Pancreas (tissue), 10 donors: ENCODE results near the gene TDP1. TPM values are rescaled to one million over a fixed set of nuclear protein-coding genes. Genes with fewer than 3 reads are reported as not detected.
"Not testable (repeated sequence)": the region's sequence is repeated elsewhere in the genome, so short reads cannot be mapped to it uniquely, and the experiment has no call there.

Source experiments
- ATAC-seq, 4 donors: fragments of 200-7000 bp; cut with Tn5 transposase; one replicate each; pipeline versions ENCODE4 v1.8.0 to v1.9.1; 2020; ENCODE audit warnings: mild to moderate bottlenecking in 4 of 4, moderate library complexity in 4 of 4
- DNase-seq, 6 donors: peaks; one replicate each; pipeline ENCODE4 v3.0.0-alpha.2; 2020
- FAIRE-seq: peaks from 2 replicates; lab custom pipeline; 2012; peaks lifted over from hg19 to GRCh38; lab: Jason Lieb, UNC
- H3K27ac ChIP-seq, 4 donors: fragments of 200-600 bp; sonication (generic); 1 replicate in 3 of 4; 2 replicates in 1 of 4; pipeline versions ENCODE4 v1.5.0 to v1.8.0; 2020
- H3K27me3 ChIP-seq, 4 donors: fragments of 200-600 bp; one replicate each; pipeline ENCODE4 v1.8.0; 2021
- H3K36me3 ChIP-seq, 3 donors: fragments of 200-600 bp; sonication (generic) in 1 of 3; one replicate each; pipeline versions ENCODE4 v1.5.0 to v1.8.0; 2020 to 2021
- H3K4me1 ChIP-seq, 3 donors: fragments of 200-600 bp; one replicate each; pipeline ENCODE4 v1.8.0; 2021
- H3K4me3 ChIP-seq, 4 donors: fragments of 200-600 bp; sonication (generic) in 2 of 4; one replicate each; pipeline versions ENCODE4 v1.5.0 to v1.8.0; 2020 to 2021
- H3K9me3 ChIP-seq, 4 donors: fragments of 200-600 bp; one replicate each; pipeline ENCODE4 v1.8.0; 2021
- CTCF ChIP-seq, 4 donors: fragments of 200-600 bp; sonication (generic) in 3 of 4; IDR thresholded peaks; one replicate each; pipeline versions ENCODE4 v1.5.0 to v1.8.0; 2021; ENCODE audit warnings: antibody characterized with exemption in 4 of 4
- WGBS, 2 donors: extraction: QIAGEN DNeasy Blood & Tissue Kit; methylation state at CpG; one replicate each; pipeline ENCODE4 v1.1.7; 2013; 5-methylcytosine and 5-hydroxymethylcytosine counted together
- intact Hi-C, 3 donors: fragments of 100-400 bp; cut with DNase I; formaldehyde crosslinking; loops; one replicate each; pipeline versions ENCODE4 v1.11.1 to v1.14.2; 2022
- polyA plus RNA-seq, 2 donors: library from polyadenylated mRNA; stranded (reverse); fragments of 200-250 nt; gene quantifications; one replicate each; pipeline ENCODE4 v1.2.3, GENCODE V29; 2013
- total RNA-seq, 6 donors: library from RNA; stranded (reverse); fragmentation: NEBNext Ultra II Directional in 4 of 6; extraction: Animal tissue kit (Norgen Biotek cat#: 25700) in 4 of 6; gene quantifications; one replicate each; pipeline versions ENCODE4 v1.2.1 to v1.2.4, GENCODE V29; 2021 to 2023
- donor health status: healthy with polysubstance abuse.
- donor health status: DM: no; HTN: no; CAD: no; lungs with moderate emphysema.
- donor health status: DM: no; HTN: no; CAD: no.
- donor health status: control.
- donor health status: control.
- donor health status: Bipolar disorder and iron deficiency.
- donor health status: DM: yes; HTN: yes; CAD: no.
- donor health status: DM: no; HTN: no; CAD: no.
- donor health status: DM: no; HTN: no; CAD: no.
- donor health status: DM: yes; HTN: yes; CAD: no.

The TDP1 gene
- total and polyA plus RNA-seq, 8 donors, result 2.2 to 9.5 (median 5.8) TPM

GRCh38 chr14:90019824-90020523, 64.2 kb downstream of the TDP1 start:
- no peaks in the 10 kb centered on the region for H3K4me1 ChIP-seq
- WGBS, 2 donors, result 91 to 93% methylated on average over 10 of the region's 11 CpGs
- no peak for DNase-seq
- intact Hi-C loops, result no loop called here
- H3K27me3 ChIP-seq, result no peaks in the 10 kb centered on the region
- H3K9me3 ChIP-seq, result no peaks in the 10 kb centered on the region
- no peak for FAIRE-seq
- peaks cover 0 to 12% (median 0%) of the 10 kb centered on the region in 3 donors for H3K36me3 ChIP-seq
- no peak overlapping the region for H3K4me3 ChIP-seq
- ATAC-seq, result no peak
- no peak overlapping the region for H3K27ac ChIP-seq
- TF ChIP-seq CTCF (IDR thresholded peaks at IDR 0.05), result no peak

GRCh38 chr14:90023176-90023896, 67.6 kb downstream of the TDP1 start:
- Histone ChIP-seq H3K36me3 (peaks cover 0 to 12% (median 0%) of the 10 kb centered on the region in 3 donors), H3K9me3 (no peaks in the 10 kb centered on the region), H3K4me1 (no peaks in the 10 kb centered on the region), H3K27me3 (no peaks in the 10 kb centered on the region), H3K4me3 (no peak overlapping the region), H3K27ac (no peak overlapping the region)
- no peak for TF ChIP-seq CTCF (IDR thresholded peaks at IDR 0.05)
- WGBS, 2 donors, result 76 to 79% methylated on average over 7 of the region's 7 CpGs
- no peak for ATAC-seq
- no peak for DNase-seq
- intact Hi-C loops, result no loop called here
- no peak for FAIRE-seq

- Histone ChIP-seq H3K4me1 (no peaks in the 10 kb centered on the region), H3K9me3 (no peaks in the 10 kb centered on the region), H3K27me3 (no peaks in the 10 kb centered on the region), H3K4me3 (no peak overlapping the region), H3K36me3 (peaks cover 0 to 8% (median 0%) of the 10 kb centered on the region in 3 donors), H3K27ac (no peak overlapping the region)
- no peak for DNase-seq
- intact Hi-C loops, result no loop called here
- no peak for TF ChIP-seq CTCF (IDR thresholded peaks at IDR 0.05)
- ATAC-seq, result no peak
- FAIRE-seq, result no peak
- 88 to 90% methylated on average over 3 of the region's 3 CpGs for WGBS, 2 donors
Observed at GRCh38 chr14:90024910-90025309, 69.2 kb downstream of the TDP1 start.

GRCh38 chr14:90026608-90027007, 70.9 kb downstream of the TDP1 start:
- FAIRE-seq, H3K27me3 ChIP-seq, intact Hi-C loops, ATAC-seq, H3K36me3 ChIP-seq, DNase-seq, H3K4me3 ChIP-seq, H3K9me3 ChIP-seq, H3K4me1 ChIP-seq, H3K27ac ChIP-seq: not testable (repeated sequence)
- WGBS, 2 donors, result 93 to 98% methylated on average over 4 of the region's 4 CpGs

GRCh38 chr14:90027842-90028241, 72.1 kb downstream of the TDP1 start:
- H3K9me3 ChIP-seq, result no peaks in the 10 kb centered on the region
- no peak for TF ChIP-seq CTCF (IDR thresholded peaks at IDR 0.05)
- no peak for DNase-seq
- H3K4me3 ChIP-seq, result no peak overlapping the region
- peaks cover 0 to under 1% (median 0%) of the 10 kb centered on the region in 3 donors for H3K36me3 ChIP-seq
- no peaks in the 10 kb centered on the region for H3K27me3 ChIP-seq
- no peak overlapping the region for H3K27ac ChIP-seq
- H3K4me1 ChIP-seq, result no peaks in the 10 kb centered on the region
- no peak for FAIRE-seq
- intact Hi-C loops, result no loop called here
- no peak for ATAC-seq
- 77 to 78% methylated on average over 1 of the region's 1 CpG for WGBS, 2 donors
